IPS-NIHi11 (cell line): ENCODE measurements around the gene NIPAL3.
"Not testable (repeated sequence)": the region's sequence is repeated elsewhere in the genome, so short reads cannot be mapped to it uniquely, and the experiment has no call there.

ENCODE experiments used
- DNase-seq: peaks from one replicate; pipeline ENCODE4 v3.0.0; 2012; ENCODE audit warnings: mixed read lengths, low spot score

The NIPAL3 gene

DNA sequence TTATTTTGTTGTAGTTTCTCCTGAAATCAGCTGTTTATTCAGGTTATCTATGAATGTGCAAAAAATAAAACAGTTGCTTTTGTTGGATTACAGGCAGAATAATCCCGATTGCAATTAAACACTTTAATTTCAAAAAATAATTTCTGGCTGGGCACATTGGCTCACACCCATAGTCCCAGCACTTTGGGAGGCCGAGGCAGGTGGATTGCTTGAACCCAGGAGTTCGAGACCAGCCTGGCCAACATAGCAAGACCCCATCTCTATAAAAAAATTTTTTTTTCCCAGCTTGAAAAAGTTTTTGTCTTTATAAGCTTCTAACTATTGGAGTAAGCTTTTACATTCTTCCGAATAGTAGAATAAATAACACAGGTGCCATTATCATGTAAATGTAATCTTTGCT is 102.3 kb downstream of the NIPAL3 start:
- no peak for DNase-seq

DNA sequence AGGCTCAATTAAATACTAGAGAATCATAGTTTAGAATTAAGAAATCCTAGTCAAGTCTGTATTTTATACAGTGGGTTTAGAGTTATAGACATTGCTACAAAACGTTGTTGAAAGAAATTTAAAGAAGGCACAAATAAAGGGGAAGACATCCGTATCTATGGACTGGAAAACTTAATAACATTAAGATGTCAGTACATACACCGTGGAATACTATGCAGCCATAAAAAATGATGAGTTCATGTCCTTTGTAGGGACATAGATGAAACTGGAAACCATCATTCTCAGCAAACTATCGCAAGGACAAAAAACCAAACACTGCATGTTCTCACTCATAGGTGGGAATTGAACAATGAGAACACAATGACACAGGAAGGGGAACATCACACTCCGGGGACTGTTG is 104.7 kb downstream of the NIPAL3 start:
- DNase-seq: not testable (repeated sequence)
